ENCODE data around the gene L3MBTL1.

- TF ChIP-seq CTCF (IDR thresholded peaks at IDR 0.05; ENCODE audit: low read length), result no peak
- no peak for TF ChIP-seq EZH2phosphoT487 (IDR thresholded peaks at IDR 0.05; ENCODE audit: low read length)
- TF ChIP-seq EZH2 (optimal IDR thresholded peaks at IDR 0.05; ENCODE audit: low read depth, low read length), result no peak
Measured at GRCh38 chr20:43535370-43536004, 28.0 kb downstream of the L3MBTL1 start.
